Colonic mucosa (tissue), 4 donors: ENCODE measurements around the gene SYNJ2. TPM values are rescaled to one million over a fixed set of nuclear protein-coding genes. Genes with fewer than 3 reads are reported as not detected.
A peak's percentile ranks its signal among the peaks of the same experiment; 100 is the strongest.

Source experiments
- DNase-seq: peaks from one replicate; pipeline ENCODE4 v3.0.0-alpha.2; 2020
- H3K27ac ChIP-seq: fragments of 200-600 bp; one replicate; pipeline ENCODE4 v1.8.0; 2021
- H3K27me3 ChIP-seq: fragments of 200-600 bp; one replicate; pipeline ENCODE4 v1.8.0; 2021
- H3K36me3 ChIP-seq: fragments of 200-600 bp; one replicate; pipeline ENCODE4 v1.8.0; 2021
- H3K4me1 ChIP-seq: fragments of 200-600 bp; one replicate; pipeline ENCODE4 v1.8.0; 2021; ENCODE audit warnings: mild to moderate bottlenecking
- H3K4me3 ChIP-seq: fragments of 200-600 bp; one replicate; pipeline ENCODE4 v1.8.0; 2021
- H3K9ac ChIP-seq, 2 donors: one replicate each; pipeline ENCODE4 v1.7.0; 2013; ENCODE audit warnings: control low read depth in 2 of 2, low read depth in 2 of 2, low read length in 2 of 2
- H3K9me3 ChIP-seq: fragments of 200-600 bp; one replicate; pipeline ENCODE4 v1.8.0; 2021
- intact Hi-C: fragments of 100-400 bp; cut with DNase I; formaldehyde crosslinking; loops from one replicate; pipeline ENCODE4 v1.14.1; 2022
- total RNA-seq, 2 donors: library from RNA; stranded (reverse); fragmentation: NEBNext Ultra II Directional in 1 of 2; extraction: Animal tissue kit (Norgen Biotek cat#: 25700) in 1 of 2; gene quantifications; one replicate each; pipeline ENCODE4 v1.2.1, GENCODE V29; 2021
- TF ChIP-seq, protein P1 (sequence below): fragments of 200-600 bp; IDR thresholded peaks from one replicate; pipeline ENCODE4 v1.8.0; 2022; ENCODE audit warnings: antibody characterized with exemption, mild to moderate bottlenecking
- donor health status: healthy.
- donor health status: DM: no; HTN: no; CAD: no.
- donor health status: DM: no; HTN: no; CAD: no.

Gene SYNJ2
- total RNA-seq, 2 donors from 2014 or later: 46.0 to 53.5 TPM

DNA sequence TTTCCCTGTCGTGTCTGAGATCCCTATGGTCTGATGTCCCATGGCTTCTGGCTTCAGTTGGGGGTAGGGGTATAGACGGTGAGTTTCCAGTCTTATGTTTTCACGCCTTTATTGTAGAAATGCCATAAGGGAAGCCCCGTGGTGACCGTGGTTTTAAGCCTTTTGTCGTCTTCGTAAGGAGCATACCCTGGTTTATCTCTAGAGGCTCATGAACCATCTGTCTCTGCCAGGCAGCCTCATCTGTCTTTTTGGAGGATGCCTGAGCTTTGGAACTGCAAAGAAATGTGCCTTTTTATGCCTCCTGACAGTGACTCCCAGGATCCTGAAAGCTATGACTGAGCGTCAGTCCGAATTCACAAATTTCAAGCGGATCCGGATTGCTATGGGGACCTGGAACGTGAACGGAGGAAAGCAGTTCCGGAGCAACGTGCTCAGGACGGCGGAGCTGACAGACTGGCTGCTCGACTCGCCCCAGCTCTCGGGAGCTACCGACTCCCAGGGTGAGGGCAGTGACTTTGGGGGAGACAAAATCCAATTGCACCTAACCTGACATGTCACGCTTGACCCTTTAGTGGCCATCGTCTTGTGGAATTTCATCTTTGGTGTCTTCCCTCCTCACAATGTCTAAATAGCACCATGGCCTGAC is 84.6 kb downstream of the SYNJ2 start:
- H3K27ac ChIP-seq: no peak overlapping the region
- H3K4me3 ChIP-seq: no peak overlapping the region
- no peak for DNase-seq
- no peaks in the 10 kb centered on the region for H3K36me3 ChIP-seq
- no peaks in the 10 kb centered on the region for H3K27me3 ChIP-seq
- TF ChIP-seq, protein P1, sequence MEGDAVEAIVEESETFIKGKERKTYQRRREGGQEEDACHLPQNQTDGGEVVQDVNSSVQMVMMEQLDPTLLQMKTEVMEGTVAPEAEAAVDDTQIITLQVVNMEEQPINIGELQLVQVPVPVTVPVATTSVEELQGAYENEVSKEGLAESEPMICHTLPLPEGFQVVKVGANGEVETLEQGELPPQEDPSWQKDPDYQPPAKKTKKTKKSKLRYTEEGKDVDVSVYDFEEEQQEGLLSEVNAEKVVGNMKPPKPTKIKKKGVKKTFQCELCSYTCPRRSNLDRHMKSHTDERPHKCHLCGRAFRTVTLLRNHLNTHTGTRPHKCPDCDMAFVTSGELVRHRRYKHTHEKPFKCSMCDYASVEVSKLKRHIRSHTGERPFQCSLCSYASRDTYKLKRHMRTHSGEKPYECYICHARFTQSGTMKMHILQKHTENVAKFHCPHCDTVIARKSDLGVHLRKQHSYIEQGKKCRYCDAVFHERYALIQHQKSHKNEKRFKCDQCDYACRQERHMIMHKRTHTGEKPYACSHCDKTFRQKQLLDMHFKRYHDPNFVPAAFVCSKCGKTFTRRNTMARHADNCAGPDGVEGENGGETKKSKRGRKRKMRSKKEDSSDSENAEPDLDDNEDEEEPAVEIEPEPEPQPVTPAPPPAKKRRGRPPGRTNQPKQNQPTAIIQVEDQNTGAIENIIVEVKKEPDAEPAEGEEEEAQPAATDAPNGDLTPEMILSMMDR: no peak
- intact Hi-C loops: no loop called here
- peaks cover 4% of the 10 kb centered on the region for H3K4me1 ChIP-seq
- H3K9me3 ChIP-seq: no peaks in the 10 kb centered on the region
- H3K9ac ChIP-seq: no peak overlapping the region

DNA sequence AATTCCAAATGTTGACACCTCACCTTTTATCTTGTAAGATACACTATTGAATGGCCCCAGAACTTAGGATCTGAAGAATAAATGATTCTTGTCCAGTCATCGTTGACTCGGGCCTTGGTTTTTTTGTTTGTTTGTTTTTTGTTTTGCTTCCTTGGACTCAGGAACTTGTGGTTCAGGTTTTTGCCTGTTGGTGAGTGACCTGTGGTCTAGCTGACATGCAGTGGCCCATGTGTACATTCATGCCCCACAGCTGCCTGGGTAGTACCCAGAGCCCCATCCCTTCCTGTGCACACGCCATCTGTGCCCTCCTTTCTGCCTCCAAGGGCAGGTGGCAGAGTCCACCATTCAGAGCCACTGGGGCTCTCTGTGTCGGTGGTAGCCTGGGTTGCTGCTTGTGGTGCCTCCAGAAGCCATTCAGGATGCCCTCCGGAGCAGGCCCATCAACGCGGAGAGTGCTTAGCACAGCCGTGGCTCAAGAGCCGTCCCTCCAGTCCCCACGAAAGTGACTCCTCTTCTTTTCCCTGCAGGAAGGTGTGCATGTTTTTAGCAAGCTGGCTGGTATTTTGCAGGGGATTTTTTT is 85.9 kb downstream of the SYNJ2 start:
- no peaks in the 10 kb centered on the region for H3K9me3 ChIP-seq
- no peak overlapping the region for H3K9ac ChIP-seq
- DNase-seq: no peak
- TF ChIP-seq, protein P1: no peak
- H3K4me1 ChIP-seq: peaks cover 4% of the 10 kb centered on the region
- intact Hi-C loops: no loop called here
- no peak overlapping the region for H3K27ac ChIP-seq
- H3K36me3 ChIP-seq: no peaks in the 10 kb centered on the region
- no peaks in the 10 kb centered on the region for H3K27me3 ChIP-seq
- H3K4me3 ChIP-seq: no peak overlapping the region

DNA sequence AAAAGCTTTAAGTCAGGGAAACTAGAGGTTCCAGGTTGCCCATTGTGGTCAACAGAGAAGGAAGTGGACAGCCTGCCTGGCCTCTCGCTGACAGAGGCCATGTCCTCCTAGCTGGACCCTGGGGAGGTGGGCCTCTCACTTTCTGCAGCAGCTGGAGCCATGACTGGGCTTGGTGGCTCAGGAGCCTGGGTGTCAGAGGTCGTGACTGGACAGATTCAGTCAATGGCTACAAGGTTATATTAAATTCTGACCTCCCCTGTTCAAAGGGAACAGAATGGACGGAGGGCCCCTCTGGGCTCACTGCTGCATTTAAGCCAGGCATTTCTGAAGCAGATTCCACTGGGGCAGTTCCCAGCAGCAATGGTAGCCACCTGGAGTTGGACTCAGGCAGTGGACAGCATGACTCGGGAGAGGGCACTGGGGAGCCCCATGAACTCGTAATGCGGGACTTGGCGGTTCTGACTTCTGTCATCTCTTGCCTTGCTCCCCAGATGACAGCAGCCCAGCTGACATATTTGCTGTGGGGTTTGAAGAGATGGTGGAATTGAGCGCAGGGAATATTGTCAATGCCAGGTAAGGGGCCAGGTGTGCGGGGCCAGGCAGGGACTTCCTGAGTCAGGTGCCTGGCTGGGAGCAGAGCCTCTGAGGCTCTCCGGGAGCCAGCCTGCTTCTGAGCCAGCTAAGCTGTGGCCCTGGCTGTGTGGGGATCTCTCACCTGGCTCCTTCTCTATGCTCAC is 86.7 kb downstream of the SYNJ2 start:
- intact Hi-C loops: no loop called here
- no peaks in the 10 kb centered on the region for H3K27me3 ChIP-seq
- peak overlapping the region; percentile 79 for H3K27ac ChIP-seq
- no peak for DNase-seq
- H3K36me3 ChIP-seq: no peaks in the 10 kb centered on the region
- peaks cover 4% of the 10 kb centered on the region for H3K4me1 ChIP-seq
- peak overlapping the region in 1 of 2 donors; percentile 15 for H3K9ac ChIP-seq
- TF ChIP-seq, protein P1: no peak
- H3K9me3 ChIP-seq: no peaks in the 10 kb centered on the region
- no peak overlapping the region for H3K4me3 ChIP-seq

DNA sequence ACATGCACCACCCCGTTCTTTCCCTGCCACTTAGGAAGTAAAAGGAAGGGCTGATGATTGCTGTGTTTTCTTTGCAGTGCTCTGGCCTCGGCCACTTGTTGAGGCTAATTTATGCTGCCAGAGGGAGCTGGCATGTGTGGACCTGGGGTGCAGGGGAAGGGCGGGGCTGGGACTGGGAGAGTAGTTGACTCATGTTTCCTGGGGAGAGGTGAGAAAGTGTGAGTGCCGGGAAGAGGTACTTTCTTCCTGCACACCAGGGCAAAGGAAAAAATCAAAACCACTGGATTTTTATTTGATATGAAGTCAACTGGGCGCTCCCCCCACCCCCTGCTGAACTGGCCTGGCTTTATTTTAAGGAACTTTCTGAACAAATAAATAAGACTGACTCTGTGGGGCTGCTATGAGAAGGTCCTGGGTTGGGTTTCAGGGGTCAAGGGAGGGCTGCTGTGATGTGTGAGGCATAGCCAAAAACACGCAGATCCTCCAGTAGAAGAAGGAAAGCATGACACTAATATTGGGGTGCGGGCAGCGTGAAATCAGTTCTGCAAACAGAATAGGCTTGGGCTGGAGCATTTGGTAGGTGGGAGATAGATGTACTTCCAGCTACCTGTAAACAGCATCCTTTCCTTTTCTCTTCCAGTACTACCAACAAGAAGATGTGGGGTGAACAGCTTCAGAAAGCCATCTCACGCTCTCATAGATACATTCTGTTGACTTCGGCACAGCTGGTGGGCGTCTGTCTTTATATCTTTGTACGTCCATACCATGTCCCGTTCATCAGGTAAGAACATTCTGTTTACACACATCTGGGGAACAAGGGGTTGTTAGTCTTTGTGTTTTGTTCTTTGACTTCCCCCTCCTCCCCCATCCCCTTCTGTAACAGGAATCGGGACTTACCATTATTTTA is 87.5 kb downstream of the SYNJ2 start:
- peak overlapping the region; percentile 79 for H3K27ac ChIP-seq
- DNase-seq: peak; percentile 82
- no peaks in the 10 kb centered on the region for H3K27me3 ChIP-seq
- H3K4me3 ChIP-seq: no peak overlapping the region
- H3K36me3 ChIP-seq: no peaks in the 10 kb centered on the region
- intact Hi-C loops: no loop called here
- peaks cover 4% of the 10 kb centered on the region for H3K4me1 ChIP-seq
- H3K9ac ChIP-seq: peak overlapping the region in 1 of 2 donors; percentile 15
- H3K9me3 ChIP-seq: no peaks in the 10 kb centered on the region
- TF ChIP-seq, protein P1: no peak

DNA sequence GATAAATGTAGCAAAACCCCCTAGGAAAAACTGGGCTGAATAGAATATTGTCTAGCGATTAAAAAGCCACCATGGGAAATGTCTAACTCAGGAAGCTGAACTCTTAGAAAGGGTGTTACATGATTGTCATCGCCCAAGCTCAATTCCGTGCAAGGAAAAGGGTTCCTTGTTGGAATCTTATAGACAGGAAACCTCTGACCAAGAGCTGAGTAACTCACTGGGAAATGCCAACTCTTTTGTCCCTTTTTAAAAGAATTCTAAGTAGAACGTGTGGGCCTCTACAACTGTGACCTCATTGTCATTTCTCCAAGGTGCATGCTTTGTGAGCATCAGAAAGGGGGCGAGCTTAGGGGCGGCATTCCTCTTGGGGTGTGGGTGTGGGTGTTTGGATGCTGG is 88.1 kb downstream of the SYNJ2 start:
- TF ChIP-seq, protein P1: no peak
- Histone ChIP-seq H3K4me1 (peaks cover 4% of the 10 kb centered on the region), H3K27me3 (no peaks in the 10 kb centered on the region), H3K9ac (no peak overlapping the region), H3K27ac (no peak overlapping the region), H3K9me3 (no peaks in the 10 kb centered on the region), H3K4me3 (no peak overlapping the region), H3K36me3 (no peaks in the 10 kb centered on the region)
- DNase-seq: no peak
- intact Hi-C loops: loop anchor here (5.0 to 10.0 kb wide), 2 partner anchors 87 to 315 kb away; partner anchors contain the start of gene SYNJ2
